NCI-H2029 treated with DMSO at 0.1 percent for 48 hours (cell line): Measurements from ENCODE around the gene TTC3.
A peak's percentile ranks its signal among the peaks of the same experiment; 100 is the strongest.

ENCODE experiments used
- DNase-seq: peaks from one replicate; lab custom pipeline; 2025; lab: John Stamatoyannopoulos, UW

TTC3 gene

GRCh38 chr21:37224861-37225839 is 152.1 kb downstream of the TTC3 start:
- no peak for DNase-seq

GRCh38 chr21:37226041-37226920 is 153.2 kb downstream of the TTC3 start:
- no peak for DNase-seq

- no peak for DNase-seq
Measured at GRCh38 chr21:37227071-37228002, 154.3 kb downstream of the TTC3 start.

- no peak for DNase-seq
Measured at GRCh38 chr21:37228003-37228400, 154.9 kb downstream of the TTC3 start.

GRCh38 chr21:37230632-37231248 is 157.7 kb downstream of the TTC3 start:
- DNase-seq: peak; percentile 70

GRCh38 chr21:37231249-37231645 is 158.2 kb downstream of the TTC3 start:
- DNase-seq: no peak

- no peak for DNase-seq
Measured at GRCh38 chr21:37231671-37232070, 158.6 kb downstream of the TTC3 start.

- DNase-seq: no peak
Measured at GRCh38 chr21:37232274-37233018, 159.4 kb downstream of the TTC3 start.

GRCh38 chr21:37233551-37234146 is 160.6 kb downstream of the TTC3 start:
- DNase-seq: peak; percentile 61

GRCh38 chr21:37237346-37237745 is 164.3 kb downstream of the TTC3 start:
- DNase-seq: no peak

GRCh38 chr21:37237764-37238163 is 164.7 kb downstream of the TTC3 start:
- no peak for DNase-seq

GRCh38 chr21:37240978-37241377 is 167.9 kb downstream of the TTC3 start:
- no peak for DNase-seq

GRCh38 chr21:37241426-37241825 is 168.4 kb downstream of the TTC3 start:
- no peak for DNase-seq

GRCh38 chr21:37243961-37244360 is 170.9 kb downstream of the TTC3 start:
- DNase-seq: no peak

- DNase-seq: no peak
Measured at GRCh38 chr21:37244501-37245095, 171.5 kb downstream of the TTC3 start.

- DNase-seq: no peak
Measured at GRCh38 chr21:37245151-37245550, 172.1 kb downstream of the TTC3 start.

GRCh38 chr21:37248298-37248697 is 175.2 kb downstream of the TTC3 start:
- no peak for DNase-seq

GRCh38 chr21:37249112-37249904 is 176.3 kb downstream of the TTC3 start:
- no peak for DNase-seq

GRCh38 chr21:37251294-37251634 is 178.2 kb downstream of the TTC3 start:
- no peak for DNase-seq
